Dermis microvascular lymphatic vessel endothelial cell (primary cell): ENCODE data around the gene ARG1. TPM values are rescaled to one million over a fixed set of nuclear protein-coding genes. Genes with fewer than 3 reads are reported as not detected.

Source experiments
- DNase-seq, 2 donors: peaks; one replicate each; pipeline versions ENCODE4 v3.0.0 to v3.0.0-alpha.2; 2010; ENCODE audit warnings: low read depth in 2 of 2
- total RNA-seq: library from RNA; depleted of rRNA; stranded (reverse); fragments of >200 nt; gene quantifications from 2 replicates; pipeline ENCODE4 v1.2.1, GENCODE V29; 2014

Gene ARG1
- total RNA-seq, 1 donor from 2014 or later, result not detected

DNA sequence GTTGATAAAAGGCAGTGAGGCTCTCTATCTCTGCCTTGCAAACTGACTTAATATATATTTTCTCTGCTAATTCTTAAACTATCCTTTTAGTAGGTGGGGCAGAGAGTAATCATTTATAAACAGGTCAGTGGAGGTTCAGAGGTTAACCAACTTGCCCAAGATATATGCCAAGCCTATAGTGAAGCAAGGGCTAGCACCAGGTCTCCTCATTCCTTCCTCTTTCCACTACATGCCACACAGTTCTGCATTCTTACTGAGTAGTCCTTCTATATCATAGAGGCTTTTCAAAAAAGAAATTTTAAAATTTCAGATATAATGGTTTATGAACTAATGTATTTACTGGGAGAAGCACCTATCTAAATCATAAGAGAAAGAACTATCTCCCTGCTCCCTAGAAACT is 8.5 kb downstream of the ARG1 start:
- no peak for DNase-seq

DNA sequence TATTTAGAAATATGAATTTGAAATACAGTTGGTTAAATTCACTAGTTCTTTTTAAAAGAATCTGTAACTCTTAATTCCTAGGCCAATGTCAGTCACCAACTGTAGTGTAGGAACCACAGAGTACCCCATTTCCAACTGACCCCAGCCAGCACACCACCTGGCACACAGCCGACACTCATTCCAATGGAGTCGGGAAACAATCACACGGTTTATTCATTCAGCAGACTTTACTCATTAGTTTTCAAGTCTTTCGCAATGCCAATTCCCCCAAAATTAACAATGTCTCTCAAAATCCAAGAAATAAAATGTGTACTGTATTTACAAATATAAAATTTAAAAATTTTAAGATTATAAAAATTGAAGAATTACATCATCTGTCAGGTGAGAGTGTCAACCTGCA is 13.5 kb downstream of the ARG1 start:
- no peak for DNase-seq

- no peak for DNase-seq
Observed at GRCh38 chr6:131587909-131588308, 14.9 kb downstream of the ARG1 start.

DNA sequence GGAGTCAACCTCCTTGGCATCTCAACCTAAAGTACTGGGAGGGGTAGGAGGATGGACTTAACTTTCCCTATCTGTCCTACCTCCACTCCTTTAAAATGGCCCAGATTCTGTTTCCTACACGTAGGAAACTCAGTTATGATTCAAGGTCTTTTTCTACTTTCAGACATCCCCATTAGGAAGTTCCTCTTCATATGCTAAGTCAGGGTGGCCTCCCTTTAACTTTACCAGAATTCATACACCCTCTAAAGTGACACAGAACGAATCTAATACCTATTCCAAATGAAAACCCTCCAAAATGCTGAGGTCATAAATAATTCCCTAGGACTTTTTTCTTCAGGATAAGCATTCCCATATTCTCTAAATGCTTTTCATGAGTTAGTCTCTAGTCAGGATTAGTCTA is 15.6 kb downstream of the ARG1 start:
- no peak for DNase-seq

DNA sequence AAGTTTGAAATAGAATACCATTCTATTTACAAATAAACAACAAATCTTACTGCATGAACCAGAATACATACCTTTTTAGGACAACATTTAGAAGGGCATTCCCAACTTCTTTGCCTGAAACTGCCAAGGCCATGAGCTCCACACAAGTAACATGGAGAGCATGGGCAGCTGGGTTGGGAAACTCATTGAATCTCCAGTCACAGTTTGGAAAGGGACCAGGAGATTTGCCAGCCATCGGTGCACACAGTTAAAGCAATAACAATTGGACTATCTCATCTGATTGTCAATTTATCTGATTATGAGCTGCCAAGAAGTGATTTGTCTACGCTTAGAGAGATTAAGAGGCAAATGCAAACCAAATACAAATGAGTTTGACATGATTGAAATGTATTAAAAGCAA is 19.9 kb downstream of the ARG1 start:
- no peak for DNase-seq

GRCh38 chr6:131594074-131594473 is 21.0 kb downstream of the ARG1 start:
- DNase-seq, result no peak

GRCh38 chr6:131597446-131597845 is 24.4 kb downstream of the ARG1 start:
- DNase-seq, result no peak

DNA sequence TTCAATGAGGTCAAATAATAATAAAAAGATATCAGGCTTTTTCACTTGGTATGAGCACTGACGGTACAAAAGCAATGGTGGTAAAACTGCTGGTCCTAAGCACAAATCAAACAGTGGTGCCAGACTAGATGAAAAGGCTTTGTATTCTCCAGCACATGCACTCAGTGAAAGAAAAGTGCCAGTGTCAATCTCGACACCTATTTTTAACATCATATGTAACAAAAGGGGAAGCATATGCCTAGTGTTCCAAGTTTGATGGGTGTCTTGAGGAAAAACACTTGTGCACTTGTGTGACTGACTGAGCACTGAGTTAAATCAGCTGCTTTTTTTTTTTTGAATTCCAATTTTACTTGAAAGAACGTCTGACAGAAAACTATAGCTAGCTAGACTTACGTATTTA is 27.7 kb downstream of the ARG1 start:
- DNase-seq, result no peak

GRCh38 chr6:131602781-131603312 is 29.8 kb downstream of the ARG1 start:
- peak in 1 of 2 donors; percentile 7 for DNase-seq

DNA sequence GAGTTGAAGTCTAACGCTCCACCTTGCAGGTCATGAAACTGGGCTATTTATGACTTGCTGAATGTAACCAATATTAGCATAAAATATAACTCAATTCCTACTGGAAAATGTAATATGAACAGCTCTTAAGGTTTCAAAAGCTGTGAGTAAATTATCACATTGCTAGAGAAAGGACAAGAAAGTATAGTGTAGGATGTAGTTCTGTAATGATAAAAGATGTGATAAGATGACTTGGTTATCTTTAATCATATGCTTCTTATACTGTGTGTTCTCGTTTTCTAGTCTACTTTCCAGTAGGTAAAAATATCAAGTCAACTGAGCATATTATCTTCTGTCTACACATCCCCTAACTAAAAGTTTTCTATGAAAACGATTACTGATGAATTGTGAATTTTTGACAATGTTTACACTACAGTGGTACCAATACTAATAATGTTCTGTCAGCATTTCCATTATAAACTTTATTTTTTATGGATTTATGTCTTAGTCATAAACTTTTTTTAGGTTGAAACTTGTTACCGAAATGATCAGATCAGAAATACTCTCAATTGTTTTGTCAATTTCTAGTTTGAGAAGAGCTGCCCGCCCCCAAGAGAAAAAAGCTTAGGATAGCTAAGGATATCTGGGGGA is 40.4 kb downstream of the ARG1 start:
- no peak for DNase-seq

- no peak for DNase-seq
Observed at GRCh38 chr6:131615275-131615674, 42.2 kb downstream of the ARG1 start.

GRCh38 chr6:131627724-131628682 is 55.0 kb downstream of the ARG1 start, which contains the start of gene MED23:
Gene MED23 (minus strand): TSS chr6:131628242. CDS start chr6:131628049, 193 bp downstream.
- peak; percentile 83 to 95 for DNase-seq

- no peak for DNase-seq
Observed at GRCh38 chr6:131628726-131629125, 55.7 kb downstream of the ARG1 start.

DNA sequence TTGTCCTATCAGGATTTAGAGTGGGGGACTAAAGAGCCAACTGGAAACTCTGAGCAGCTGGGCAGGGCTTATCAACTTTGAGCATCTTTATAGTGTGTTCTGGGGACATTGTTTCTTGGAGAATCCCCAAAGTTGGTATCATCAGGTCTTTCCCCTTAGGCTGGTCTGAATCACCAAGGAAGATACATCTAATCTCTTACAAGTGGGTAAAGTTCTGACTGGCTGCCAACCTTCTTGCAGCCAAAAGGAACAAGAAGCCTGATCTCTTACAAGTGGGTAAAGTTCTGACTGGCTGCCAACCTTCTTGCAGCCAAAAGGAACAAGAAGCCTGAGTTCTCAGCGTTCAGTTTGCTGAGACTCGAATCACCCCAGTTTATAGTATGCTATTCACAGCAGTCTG is 56.6 kb downstream of the ARG1 start:
- DNase-seq, result no peak

GRCh38 chr6:131631625-131632289 is 58.7 kb downstream of the ARG1 start:
- DNase-seq, result no peak

Other genes starting within 250 kb of the ARG1 start
- 28.6 and 39.2 TPM in 2 replicates for gene MED23, start 55.0 kb downstream of the ARG1 start, total RNA-seq
- 0.51 and 1.4 TPM in 2 replicates for gene ENPP3, start 64.1 kb downstream of the ARG1 start, total RNA-seq
- not detected in 2 replicates for gene OR2A4, start 128.2 kb downstream of the ARG1 start, total RNA-seq
- not detected in 2 replicates for gene CTAGE9, start 137.8 kb downstream of the ARG1 start, total RNA-seq
- gene ENPP1, start 234.8 kb downstream of the ARG1 start, total RNA-seq, result 0.13 and 0.25 TPM in 2 replicates